GM21737 (cell line): ENCODE data around the gene OR11H12.
"Not testable (repeated sequence)": the region's sequence is repeated elsewhere in the genome, so short reads cannot be mapped to it uniquely, and the experiment has no call there.

Source experiments
- ATAC-seq: cut with Tn5 transposase; IDR thresholded peaks from one replicate; pipeline ENCODE4 v1.9.1; 2021; ENCODE audit warnings: mild to moderate bottlenecking, moderate library complexity; ENCODE audit not compliant: unreplicated experiment

Gene OR11H12

GRCh38 chr14:18600817-18601216 is at the start of gene OR11H12:
TSS of gene OR11H12 (plus strand) at chr14:18601117. CDS start at chr14:18601117, 0 bp downstream.
- not testable (repeated sequence) for ATAC-seq

- not testable (repeated sequence) for ATAC-seq
Observed at GRCh38 chr14:18582908-18583307, 18.0 kb upstream of the OR11H12 start.

GRCh38 chr14:18626610-18627213 is 25.8 kb downstream of the OR11H12 start:
- not testable (repeated sequence) for ATAC-seq

GRCh38 chr14:18636066-18636465 is 35.1 kb downstream of the OR11H12 start:
- ATAC-seq = not testable (repeated sequence)

GRCh38 chr14:18638032-18638431 is 37.1 kb downstream of the OR11H12 start:
- not testable (repeated sequence) for ATAC-seq

GRCh38 chr14:18638785-18639184 is 37.9 kb downstream of the OR11H12 start:
- not testable (repeated sequence) for ATAC-seq

- ATAC-seq = not testable (repeated sequence)
Observed at GRCh38 chr14:18646075-18646730, 45.3 kb downstream of the OR11H12 start.
